ENCODE data around the gene CACNB4.

Gene CACNB4

DNA sequence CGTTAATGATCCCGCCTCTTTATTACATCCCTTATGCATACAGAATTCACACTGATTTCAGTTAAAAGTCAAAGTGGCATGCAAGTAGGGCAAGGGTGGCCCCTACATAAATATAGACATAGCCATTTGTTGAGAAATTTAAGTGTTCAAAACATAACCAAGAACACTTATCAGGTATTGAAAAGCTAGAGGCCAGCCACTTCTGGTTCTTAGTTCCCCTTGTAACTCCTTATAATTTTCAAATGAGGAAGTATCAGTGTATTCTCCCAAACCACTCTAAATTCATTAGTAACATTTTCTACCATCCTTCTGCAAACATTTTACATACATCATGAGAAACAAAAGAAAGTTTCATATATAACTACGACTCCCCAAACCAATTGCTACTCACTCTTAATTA lies 264.9 kb downstream of the CACNB4 start:
- in situ Hi-C loops (cut with MboI; ENCODE audit: low sequenced_read_pairs): no loop called here

DNA sequence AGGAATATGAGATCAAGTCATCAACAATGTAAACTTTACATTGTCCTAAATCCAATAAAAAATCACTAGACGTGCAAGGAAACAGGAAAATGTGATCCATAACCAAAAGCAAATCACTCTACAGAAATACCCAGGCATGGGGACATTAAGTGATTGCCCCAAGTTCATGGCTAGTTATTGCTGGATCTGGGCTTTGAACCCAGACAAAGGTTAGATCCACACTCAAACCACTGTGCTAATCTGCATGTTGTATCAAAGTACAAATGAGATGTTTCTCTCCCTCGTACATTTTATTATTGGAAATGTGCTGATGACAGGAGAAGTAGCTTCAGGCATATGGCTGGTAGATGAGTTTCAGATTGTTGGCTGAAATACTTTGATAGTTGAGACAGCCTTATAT lies 267.9 kb downstream of the CACNB4 start:
- in situ Hi-C loops (cut with MboI; ENCODE audit: low sequenced_read_pairs): no loop called here

GRCh38 chr2:151828890-151829324 lies 269.9 kb downstream of the CACNB4 start:
- in situ Hi-C loops (cut with MboI; ENCODE audit: low sequenced_read_pairs): no loop called here

- in situ Hi-C loops (cut with MboI; ENCODE audit: low sequenced_read_pairs): no loop called here
Measured at GRCh38 chr2:151828143-151828889, 270.5 kb downstream of the CACNB4 start, which contains the start of gene ARL5A. Gene ARL5A, minus strand, starts transcription at chr2:151828421. Its CDS starts 245 bp downstream, at chr2:151828176.

- in situ Hi-C loops (cut with MboI; ENCODE audit: low sequenced_read_pairs): no loop called here
Measured at GRCh38 chr2:151827564-151828142, 271.2 kb downstream of the CACNB4 start.

- in situ Hi-C loops (cut with MboI; ENCODE audit: low sequenced_read_pairs): no loop called here
Measured at GRCh38 chr2:151826737-151827157, 272.1 kb downstream of the CACNB4 start.

DNA sequence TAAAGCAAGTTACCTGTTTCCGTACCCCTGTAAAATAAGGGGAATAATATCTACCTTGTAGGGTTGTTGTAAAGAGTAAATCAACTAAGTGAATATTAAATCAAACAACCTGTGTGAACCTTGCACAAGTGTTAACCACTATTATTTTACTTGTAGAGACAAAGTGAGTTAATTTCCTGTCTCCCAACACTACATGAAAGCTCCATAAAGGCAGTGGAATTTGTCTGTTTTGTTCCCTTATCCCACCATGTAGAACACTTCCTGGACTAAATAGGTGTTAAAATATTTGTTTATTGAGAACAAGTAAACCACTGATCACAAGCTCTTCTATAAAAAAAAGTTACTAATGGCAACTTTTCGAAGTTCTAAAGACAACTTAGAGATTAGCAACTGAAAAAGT lies 274.0 kb downstream of the CACNB4 start:
- in situ Hi-C loops (cut with MboI; ENCODE audit: low sequenced_read_pairs): no loop called here

GRCh38 chr2:151823651-151824050 lies 275.2 kb downstream of the CACNB4 start:
- in situ Hi-C loops (cut with MboI; ENCODE audit: low sequenced_read_pairs): no loop called here

DNA sequence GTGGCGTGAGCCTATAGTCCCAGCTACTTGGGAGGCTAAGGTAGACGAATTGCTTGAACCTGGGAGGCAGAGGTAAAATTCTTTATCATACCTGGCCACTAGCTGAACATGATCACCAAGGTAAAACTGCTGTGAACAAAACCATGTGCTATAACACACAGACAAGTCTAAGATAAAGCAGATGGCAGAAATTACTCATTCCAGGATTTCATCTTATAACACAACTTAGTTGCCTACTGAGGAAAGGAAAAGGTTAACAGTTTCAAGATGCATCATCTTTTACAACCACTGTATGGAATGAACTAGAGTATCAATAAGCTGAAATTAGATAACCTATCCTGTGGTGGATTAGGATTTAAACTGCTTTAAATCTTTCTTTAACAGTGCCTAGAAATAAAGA lies 278.9 kb downstream of the CACNB4 start:
- in situ Hi-C loops (cut with MboI; ENCODE audit: low sequenced_read_pairs): no loop called here

DNA sequence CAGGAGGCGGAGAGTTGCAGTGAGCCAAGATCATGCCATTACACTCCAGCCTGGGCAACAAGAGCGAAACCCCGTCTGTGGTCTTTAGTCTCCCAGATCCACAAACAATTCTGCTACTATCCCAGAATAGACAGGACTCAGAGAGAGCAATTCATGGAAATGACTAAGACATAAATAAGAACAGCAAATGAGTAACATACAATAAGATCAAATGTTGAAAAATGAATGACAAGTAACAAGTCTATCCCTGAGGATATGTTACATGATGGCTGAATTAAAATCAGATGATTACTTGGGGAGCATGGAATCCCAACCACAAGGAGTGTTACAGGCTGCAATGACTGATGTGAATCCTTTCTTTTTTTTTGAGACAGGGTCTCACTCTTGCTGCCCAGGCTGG lies 280.9 kb downstream of the CACNB4 start:
- in situ Hi-C loops (cut with MboI; ENCODE audit: low sequenced_read_pairs): no loop called here

- in situ Hi-C loops (cut with MboI; ENCODE audit: low sequenced_read_pairs): no loop called here
Measured at GRCh38 chr2:151816843-151817242, 282.0 kb downstream of the CACNB4 start.

- in situ Hi-C loops (cut with MboI; ENCODE audit: low sequenced_read_pairs): no loop called here
Measured at GRCh38 chr2:151815821-151816489, 282.9 kb downstream of the CACNB4 start.

- in situ Hi-C loops (cut with MboI; ENCODE audit: low sequenced_read_pairs): no loop called here
Measured at GRCh38 chr2:151810489-151810888, 288.4 kb downstream of the CACNB4 start.

DNA sequence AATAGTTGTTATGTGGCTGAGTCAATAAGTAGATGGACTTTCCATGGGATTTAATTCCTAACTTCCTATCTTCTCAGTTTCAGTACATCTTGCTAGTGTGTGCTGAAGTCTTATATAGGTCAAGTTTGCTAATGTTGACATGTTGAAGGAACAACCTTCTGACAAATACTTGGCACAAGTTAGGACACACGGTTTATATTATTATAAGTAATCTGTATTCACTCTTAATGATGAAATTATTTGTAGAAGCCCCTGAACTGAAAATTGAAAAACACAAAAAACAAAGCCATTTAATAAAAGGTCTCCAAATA lies 289.8 kb downstream of the CACNB4 start:
- in situ Hi-C loops (cut with MboI; ENCODE audit: low sequenced_read_pairs): no loop called here

- in situ Hi-C loops (cut with MboI; ENCODE audit: low sequenced_read_pairs): no loop called here
Measured at GRCh38 chr2:151808258-151809072, 290.4 kb downstream of the CACNB4 start.

DNA sequence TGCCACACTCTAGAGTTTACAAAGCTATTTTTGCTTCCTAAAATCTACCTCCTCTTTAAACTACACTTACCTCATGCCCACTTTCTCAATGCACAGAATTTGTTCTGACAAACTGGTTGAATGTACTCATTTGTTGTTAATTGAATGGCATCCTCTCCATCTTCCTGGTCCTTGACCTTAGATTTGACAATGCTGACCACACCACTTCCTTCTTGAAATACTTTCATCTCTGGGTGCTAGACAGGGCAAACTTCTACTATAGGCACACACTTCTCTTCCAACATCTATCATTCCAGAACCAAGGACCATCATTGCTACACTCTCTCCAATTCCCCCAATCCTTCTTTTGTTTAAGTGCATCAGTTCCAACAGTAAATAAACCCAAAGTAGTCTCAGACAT lies 292.9 kb downstream of the CACNB4 start:
- in situ Hi-C loops (cut with MboI; ENCODE audit: low sequenced_read_pairs): no loop called here

DNA sequence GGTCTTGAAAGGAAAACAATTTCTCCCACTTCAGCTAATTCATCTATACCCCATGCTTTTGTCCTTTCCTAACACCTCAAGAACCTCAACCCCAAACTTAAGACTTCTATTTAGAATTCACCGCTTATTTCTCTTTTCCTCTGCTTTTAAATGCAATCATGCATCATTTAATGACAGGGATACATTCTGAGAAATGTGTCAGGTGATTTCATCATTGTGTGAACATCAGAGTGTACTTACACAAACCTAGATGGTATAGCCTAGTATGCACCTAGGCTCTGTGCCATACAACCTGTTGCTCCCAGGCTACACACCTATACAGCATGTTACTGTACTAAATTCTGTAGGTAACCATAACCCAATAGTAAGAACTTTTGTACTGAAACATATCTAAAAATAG lies 293.5 kb downstream of the CACNB4 start:
- in situ Hi-C loops (cut with MboI; ENCODE audit: low sequenced_read_pairs): no loop called here

DNA sequence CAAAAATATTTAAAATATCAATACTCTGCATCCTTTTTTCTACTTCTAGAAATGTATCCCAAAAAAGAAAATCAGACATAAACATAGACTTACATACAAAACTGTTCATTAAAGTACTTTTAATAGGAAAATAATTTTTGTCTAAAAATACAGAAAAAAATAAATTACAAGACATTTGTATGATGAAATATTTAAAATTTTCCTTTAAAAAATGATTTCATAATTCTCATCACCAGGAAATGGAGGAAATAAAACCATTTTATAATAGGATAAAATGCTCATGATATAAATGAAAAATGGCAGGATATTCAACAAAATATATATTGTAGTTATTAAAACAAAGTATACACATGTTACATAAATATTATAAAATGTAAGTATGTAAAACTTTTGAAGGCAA lies 295.0 kb downstream of the CACNB4 start:
- in situ Hi-C loops (cut with MboI; ENCODE audit: low sequenced_read_pairs): no loop called here

GRCh38 chr2:151802315-151802714 lies 296.5 kb downstream of the CACNB4 start:
- in situ Hi-C loops (cut with MboI; ENCODE audit: low sequenced_read_pairs): no loop called here

DNA sequence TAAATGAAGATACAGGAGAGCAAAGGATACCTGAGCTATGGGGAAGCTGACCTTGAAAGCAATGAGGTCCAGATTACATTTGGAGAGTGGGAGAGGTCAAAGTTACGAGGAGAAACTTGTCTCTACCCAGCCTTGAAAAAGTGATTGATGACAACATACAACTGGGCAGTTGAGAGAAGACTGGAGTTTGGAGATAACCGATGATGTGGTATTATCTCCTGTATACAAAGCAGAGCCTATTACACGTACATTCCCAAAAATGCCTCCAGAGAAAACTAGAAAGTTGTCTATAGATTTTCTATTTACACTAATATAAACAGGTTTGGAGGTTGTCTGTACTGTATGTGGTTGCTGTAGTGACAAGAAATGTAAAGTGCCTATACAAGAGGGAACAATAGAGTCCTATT lies 299.0 kb downstream of the CACNB4 start:
- in situ Hi-C loops (cut with MboI; ENCODE audit: low sequenced_read_pairs): no loop called here

GRCh38 chr2:151796774-151797173 lies 302.1 kb downstream of the CACNB4 start:
- in situ Hi-C loops (cut with MboI; ENCODE audit: low sequenced_read_pairs): no loop called here
